GM19351 (cell line): ENCODE results near the gene CXCL9.
"Not testable (repeated sequence)": the region's sequence is repeated elsewhere in the genome, so short reads cannot be mapped to it uniquely, and the experiment has no call there.

ENCODE experiments used
- ATAC-seq: cut with Tn5 transposase; IDR thresholded peaks from one replicate; pipeline ENCODE4 v1.9.1; 2021; ENCODE audit warnings: mild to moderate bottlenecking, moderate library complexity; ENCODE audit not compliant: unreplicated experiment

Gene CXCL9

GRCh38 chr4:76007089-76007862 lies at the start of gene CXCL9:
CXCL9 (minus strand) TSS chr4:76007509; CDS start chr4:76007449, 60 bp downstream.
- ATAC-seq = no peak

GRCh38 chr4:76055421-76055820 lies 48.1 kb upstream of the CXCL9 start:
- no peak for ATAC-seq

GRCh38 chr4:76055016-76055415 lies 47.7 kb upstream of the CXCL9 start:
- ATAC-seq = peak; percentile 91

GRCh38 chr4:76053730-76054129 lies 46.4 kb upstream of the CXCL9 start:
- ATAC-seq = no peak

- not testable (repeated sequence) for ATAC-seq
Measured at GRCh38 chr4:76050560-76051050, 43.3 kb upstream of the CXCL9 start.

- ATAC-seq = not testable (repeated sequence)
Measured at GRCh38 chr4:76049860-76050416, 42.6 kb upstream of the CXCL9 start.

GRCh38 chr4:76044686-76045085 lies 37.4 kb upstream of the CXCL9 start:
- not testable (repeated sequence) for ATAC-seq

DNA sequence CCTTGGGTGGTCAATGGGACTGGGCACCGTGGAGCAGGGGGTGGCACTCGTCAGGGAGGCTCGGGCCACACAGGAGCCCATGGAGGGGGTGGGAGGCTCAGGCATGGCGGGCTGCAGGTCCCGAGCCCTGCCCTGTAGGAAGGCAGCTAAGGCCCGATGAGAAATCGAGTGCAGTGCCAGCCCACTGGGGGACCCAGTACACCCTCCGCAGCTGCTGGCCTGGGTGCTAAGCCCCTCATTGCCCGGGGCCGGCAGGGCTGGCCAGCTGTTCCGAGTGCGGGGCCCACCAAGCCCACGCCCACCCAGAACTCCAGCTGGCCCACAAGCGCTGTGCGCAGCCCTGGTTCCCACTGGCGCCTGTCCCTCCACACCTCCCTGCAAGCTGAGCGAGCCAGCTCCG lies 36.0 kb upstream of the CXCL9 start:
- not testable (repeated sequence) for ATAC-seq

DNA sequence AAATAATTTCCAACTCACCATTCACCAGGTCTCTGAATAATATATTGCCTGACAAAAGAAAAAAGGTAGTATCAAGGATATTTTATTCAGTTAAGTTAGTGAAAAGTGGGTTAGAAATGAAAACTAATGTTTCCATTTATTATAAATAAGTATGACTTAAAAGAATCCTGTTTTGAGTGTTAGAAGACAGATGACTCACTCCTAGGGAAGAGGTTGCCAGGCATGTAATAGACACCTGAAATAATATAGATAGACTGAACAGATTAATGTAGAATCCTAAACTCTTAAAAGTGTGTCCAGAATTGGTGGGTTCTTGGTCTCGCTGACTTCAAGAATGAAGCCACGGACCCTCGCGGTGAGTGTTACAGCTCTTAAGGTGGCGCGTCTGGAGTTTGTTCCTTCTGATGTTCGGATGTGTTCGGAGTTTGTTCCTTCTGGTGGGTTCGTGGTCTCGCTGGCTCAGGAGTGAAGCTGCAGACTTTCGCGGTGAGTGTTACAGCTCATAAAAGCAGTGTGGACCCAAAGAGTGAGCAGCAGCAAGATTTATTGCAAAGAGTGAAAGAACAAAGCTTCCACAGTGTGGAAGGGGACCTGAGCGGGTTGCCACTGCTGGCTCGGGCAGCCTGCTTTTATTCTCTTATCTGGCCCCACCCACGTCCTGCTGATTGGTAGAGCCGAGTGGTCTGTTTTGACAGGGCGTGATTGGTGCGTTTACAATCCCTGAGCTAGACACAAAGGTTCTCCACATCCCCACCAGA lies 35.1 kb upstream of the CXCL9 start:
- not testable (repeated sequence) for ATAC-seq

DNA sequence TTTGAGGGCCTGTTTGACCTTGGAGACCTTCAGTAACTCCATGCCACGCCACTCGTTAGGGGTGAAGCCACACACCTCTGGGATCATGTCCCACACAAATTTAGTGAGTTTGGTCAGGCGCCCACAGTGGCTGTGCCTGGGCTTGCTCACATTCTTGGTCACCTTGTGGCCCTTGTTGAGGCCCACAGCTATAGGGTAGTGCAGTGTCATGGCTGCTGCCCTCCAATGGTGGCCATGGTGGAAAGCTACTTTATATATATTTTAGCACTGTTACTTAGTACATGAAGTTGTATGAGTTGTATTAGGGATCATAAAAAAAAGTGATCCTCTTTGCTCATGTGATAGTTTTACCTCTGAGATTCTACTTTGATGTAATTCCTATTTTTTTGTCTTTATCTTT lies 29.5 kb upstream of the CXCL9 start:
- ATAC-seq = peak; percentile 79

DNA sequence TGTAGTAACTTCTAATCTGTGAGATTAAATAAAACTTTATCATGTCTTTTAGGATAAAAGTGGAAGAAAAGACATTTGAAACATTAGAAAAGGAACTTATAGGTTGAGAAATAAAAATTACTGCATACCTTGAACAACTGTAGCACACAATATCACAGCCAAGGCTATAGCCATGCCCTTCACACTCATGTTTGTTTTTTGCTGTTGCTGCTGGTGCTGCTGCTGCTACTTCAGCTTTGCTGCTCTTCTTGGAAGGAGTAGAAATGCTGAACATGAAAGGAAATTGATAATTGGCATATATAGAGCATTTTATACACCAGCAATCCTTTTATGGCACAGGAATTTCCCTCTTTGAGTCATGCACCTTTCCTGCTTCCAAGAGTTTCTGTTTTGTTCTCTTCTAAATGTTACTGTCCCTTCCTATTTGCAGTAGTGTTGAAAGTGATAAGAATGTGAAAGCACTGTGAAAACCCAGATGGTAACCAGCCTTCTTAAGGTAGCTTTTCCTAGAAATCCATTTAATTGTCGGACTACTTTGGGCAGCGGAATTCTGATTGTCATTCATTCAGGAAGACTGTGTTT lies 28.6 kb upstream of the CXCL9 start, which contains the start of gene CXCL11:
CXCL11 (minus strand) TSS at position 272 of the 582 bp plus-strand sequence; CDS start at position 189, 83 bp downstream.
- no peak for ATAC-seq

GRCh38 chr4:76035141-76035540 lies 27.8 kb upstream of the CXCL9 start:
- no peak for ATAC-seq

DNA sequence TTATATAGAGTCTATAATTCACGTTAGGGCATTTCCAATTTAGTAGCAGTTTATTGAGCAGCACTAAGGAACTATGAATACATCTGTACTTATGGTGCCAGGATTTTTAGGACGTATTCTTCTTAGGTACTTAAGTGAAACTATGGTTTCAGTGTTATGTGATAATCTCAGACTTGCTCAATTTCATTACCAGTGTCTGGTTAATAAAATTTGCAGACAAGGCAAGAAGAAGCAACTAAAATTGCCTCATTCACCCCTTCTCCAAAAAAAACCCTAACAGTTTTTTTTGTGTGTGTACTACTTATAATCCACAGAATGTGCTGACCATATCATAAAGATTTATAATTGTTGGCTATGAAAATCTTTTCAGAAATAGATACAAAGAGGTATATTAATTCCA lies 22.0 kb upstream of the CXCL9 start:
- ATAC-seq = no peak

DNA sequence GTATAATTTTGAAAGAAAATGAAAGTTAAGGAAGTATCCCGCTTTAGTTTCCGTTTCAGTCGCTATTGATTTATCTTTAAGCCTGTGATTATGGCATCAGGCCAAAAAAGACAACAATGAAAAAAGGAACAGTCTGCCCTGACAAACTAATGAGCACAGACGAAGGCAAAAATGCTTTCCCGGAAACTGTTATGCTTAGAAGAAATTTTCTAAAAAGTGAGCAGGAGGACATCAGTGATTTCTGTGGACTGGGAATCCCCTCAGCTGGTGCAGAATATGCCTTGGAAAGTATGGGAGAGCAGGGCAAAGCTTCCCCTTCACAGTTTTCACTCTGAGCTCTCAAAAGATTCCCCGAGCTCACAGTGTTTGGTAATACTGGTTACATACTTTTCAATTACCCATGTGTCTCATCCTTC lies 21.0 kb upstream of the CXCL9 start:
- no peak for ATAC-seq

GRCh38 chr4:76024065-76024464 lies 16.8 kb upstream of the CXCL9 start:
- ATAC-seq = no peak

GRCh38 chr4:76023389-76023788 lies 16.1 kb upstream of the CXCL9 start, which contains the start of gene CXCL10:
CXCL10 (minus strand) TSS chr4:76023497; CDS start chr4:76023431, 66 bp downstream.
- ATAC-seq = no peak

GRCh38 chr4:76022677-76023076 lies 15.4 kb upstream of the CXCL9 start:
- no peak for ATAC-seq

GRCh38 chr4:76022031-76022430 lies 14.7 kb upstream of the CXCL9 start:
- ATAC-seq = no peak

DNA sequence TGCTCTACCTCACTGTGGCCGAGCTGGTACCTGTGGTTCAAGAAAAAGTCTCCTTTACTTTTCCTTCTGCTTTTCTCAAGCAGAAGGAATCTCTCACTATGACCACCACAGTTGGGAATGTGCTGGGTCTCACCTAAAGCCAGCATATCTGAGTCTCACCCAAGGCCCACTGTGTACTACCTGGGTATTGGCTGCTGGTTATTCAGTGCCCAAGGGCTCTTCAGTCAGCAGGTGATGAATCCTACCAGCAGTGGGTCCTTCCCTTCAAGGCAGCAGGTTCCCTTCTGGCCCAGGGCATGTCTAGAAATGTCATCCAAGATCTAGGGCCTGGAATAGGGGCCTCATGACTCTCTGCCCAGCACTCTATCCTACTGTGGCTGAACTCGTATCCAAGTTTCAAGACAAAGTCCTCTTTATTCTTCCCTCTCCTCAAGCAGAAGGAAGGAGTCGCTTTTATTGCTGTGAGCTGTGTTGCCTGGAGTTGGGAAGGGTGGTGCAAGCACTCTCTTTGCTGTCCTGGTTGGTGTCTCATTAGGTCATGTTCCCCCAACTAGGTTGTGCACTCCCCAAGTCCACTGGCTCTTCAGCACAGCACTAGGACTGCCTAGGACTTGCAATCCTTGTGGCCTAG lies 9.9 kb upstream of the CXCL9 start:
- no peak for ATAC-seq

DNA sequence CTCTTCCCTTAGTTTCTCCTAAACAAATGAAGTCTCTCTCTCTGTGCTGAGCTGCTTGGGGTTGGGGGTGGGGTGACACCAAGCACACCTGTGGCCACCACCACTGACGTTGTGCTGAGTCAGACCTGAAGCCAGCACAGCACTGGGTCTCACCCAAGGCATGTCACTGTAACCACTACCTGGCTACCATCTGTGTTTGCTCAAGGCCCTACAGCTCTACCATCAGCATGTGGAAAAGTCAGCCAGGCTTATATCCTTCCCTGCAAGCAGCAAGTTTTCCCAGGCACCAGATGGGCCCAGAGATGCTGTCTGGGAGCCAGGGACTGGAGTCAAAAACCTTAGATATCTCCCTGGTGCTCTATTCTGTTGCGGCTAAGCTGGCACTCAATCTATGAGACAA lies 9.1 kb upstream of the CXCL9 start:
- peak; percentile 80 for ATAC-seq

GRCh38 chr4:76013540-76013939 lies 6.2 kb upstream of the CXCL9 start:
- no peak for ATAC-seq
